Stimulated activated CD4-positive, alpha-beta T cell treated with anti-CD3 and anti-CD28 coated beads, Interleukin-1b, Interleukin-23, amount 100 ng/mL, for 24 hours (primary cell): ENCODE measurements around the gene CDCA3.

Experiments used
- DNase-seq, 4 experiments: peaks; one replicate each; pipeline ENCODE4 v3.0.0-alpha.2; 2020; ENCODE audit warnings: low read depth in 4 of 4, low spot score in 1 of 4

CDCA3 gene

DNA sequence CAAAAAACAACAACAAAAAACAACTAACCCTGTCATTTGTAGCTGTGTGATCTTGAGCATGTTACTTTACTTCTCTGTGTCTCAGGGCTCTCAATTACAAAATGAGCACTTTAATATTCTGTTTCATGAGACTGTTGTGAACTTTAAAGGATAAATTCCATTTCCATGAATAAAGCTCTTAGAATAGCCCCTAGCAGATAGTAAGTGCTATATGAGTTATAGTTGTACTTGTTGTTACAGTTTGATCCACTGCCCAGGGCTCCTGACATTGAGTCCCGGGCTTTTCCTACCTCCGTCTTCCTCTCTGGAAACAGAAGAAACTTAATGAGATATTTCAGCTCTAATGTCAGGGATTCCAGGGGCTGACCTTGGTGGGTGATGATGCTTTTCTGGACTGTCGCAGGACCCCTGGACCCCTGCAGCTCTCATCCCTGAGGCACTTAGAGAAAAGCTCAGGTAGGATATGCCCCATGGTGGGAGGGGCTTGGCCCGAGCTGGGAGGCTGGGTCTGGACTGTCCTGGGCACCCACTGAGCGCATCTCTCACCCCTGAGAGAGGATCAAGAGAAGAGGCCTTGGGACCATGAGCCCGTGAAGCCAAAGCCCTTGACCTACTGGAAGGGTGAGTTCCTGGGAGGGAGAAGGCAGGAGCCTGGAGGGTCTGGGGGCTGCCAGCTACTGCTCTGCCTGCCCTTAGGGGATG lies 17.7 kb downstream of the CDCA3 start:
- no peak for DNase-seq

GRCh38 chr12:6832125-6832524 lies 19.0 kb downstream of the CDCA3 start:
- no peak for DNase-seq

DNA sequence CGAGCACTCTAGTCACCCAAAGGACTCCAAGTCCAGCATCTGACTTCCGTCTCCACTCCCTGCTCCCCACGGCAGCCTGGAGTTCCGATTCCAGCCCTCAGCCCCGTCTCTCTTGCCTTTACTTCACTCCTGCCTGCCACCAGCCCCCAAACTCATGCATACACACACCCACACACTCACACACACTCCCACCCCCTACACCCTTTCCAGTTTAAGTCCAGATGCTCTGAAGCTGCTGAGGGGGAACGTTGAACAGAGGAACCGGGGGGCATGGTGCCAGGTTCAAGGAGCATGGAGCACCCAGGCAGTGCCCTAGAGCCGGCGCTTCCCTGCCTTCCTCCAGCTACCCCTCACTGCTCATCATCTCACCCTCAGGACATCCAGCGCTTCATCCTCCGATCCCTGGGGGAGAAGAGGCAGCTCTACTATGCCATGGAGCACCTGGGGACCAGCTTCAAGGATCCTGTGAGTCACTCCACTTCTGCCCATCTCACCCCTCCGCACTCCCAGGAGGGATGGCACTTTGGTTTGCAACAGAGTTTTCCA lies 19.6 kb downstream of the CDCA3 start:
- no peak for DNase-seq

DNA sequence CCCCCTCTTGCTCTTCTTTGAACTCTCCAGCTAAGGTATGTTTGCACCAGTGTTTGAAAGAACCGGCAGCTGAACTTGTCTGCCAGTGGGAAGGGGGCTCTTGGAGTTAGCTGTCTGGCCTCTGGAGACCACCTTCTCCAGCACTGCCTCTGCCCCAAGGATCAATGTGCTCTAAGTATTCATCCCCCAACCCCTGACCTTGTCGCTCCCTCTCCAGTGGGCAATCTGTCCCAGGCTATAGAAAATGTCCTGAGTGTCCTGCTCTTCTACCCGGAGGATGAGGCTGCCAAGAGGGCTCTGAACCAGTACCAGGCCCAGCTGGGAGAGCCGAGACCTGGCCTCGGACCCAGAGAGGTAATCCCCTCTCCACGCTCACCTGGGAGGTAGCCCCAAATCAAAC lies 20.1 kb downstream of the CDCA3 start:
- DNase-seq: no peak

DNA sequence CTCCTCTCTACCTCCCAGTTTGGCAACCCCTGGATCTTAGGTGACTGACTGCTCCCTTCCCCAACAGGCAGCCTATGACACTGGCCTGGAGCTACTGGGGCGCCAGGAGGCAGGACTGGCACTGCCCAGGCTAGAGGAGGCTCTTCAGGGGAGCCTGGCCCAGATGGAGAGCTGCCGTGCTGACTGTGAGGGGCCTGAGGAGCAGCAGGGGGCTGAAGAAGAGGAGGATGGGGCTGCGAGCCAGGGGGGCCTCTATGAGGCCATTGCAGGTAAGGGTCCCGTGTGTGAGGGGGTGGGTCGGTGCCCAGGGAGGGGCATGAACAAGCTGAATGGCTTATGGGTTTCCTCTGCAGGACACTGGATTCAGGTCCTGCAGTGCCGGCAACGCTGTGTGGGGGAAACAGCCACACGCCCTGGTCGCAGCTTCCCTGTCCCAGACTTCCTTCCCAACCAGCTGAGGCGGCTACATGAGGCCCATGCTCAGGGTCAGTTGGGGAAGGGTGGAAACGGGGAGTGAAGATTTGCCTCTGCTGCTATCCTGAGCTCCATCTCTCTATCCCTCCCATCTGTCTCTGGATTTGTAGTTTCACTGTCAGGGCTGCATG lies 20.7 kb downstream of the CDCA3 start:
- DNase-seq: no peak

DNA sequence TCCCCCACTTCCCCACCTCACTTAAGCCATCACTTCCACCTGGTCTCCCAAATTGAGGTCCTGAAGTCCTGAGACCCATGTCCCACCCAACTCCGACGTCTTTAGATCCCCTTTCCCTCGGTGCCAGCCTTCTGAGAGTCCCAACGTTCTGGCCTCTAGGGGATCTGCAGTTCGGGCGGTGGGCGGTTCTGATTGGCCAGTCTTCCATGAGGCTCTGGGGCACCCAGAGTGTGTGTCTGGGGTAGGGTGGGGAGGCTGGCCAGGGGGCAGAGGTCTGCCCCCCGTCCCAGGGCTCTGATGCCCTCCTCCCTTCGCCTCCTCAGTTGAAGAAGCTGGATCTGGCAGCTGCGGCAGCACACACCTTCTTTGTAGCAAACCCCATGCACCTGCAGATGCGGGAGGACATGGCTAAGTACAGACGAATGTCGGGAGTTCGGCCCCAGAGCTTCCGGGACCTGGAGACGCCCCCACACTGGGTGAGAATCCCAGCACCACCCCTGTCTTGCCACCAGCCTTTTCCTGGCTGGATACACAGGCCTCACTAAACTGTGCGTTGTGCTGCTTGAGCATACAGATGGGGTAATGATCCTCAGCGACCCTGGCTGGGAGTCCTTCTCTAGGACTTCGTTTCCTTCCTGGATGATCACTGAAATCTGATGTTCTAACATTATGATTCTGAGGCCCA lies 21.4 kb downstream of the CDCA3 start:
- DNase-seq: no peak

GRCh38 chr12:6828781-6829535 lies 22.1 kb downstream of the CDCA3 start:
- DNase-seq: peak in 2 of 4 experiments; percentile 14 to 30

GRCh38 chr12:6827982-6828780 lies 22.9 kb downstream of the CDCA3 start, which contains the start of gene P3H3:
TSS of gene P3H3 (plus strand) at chr12:6828407. CDS start at chr12:6828441, 34 bp downstream.
- DNase-seq: no peak

- peak in 3 of 4 experiments; percentile 38 to 54 (median 46) for DNase-seq
Observed at GRCh38 chr12:6827437-6827911, 23.6 kb downstream of the CDCA3 start.

DNA sequence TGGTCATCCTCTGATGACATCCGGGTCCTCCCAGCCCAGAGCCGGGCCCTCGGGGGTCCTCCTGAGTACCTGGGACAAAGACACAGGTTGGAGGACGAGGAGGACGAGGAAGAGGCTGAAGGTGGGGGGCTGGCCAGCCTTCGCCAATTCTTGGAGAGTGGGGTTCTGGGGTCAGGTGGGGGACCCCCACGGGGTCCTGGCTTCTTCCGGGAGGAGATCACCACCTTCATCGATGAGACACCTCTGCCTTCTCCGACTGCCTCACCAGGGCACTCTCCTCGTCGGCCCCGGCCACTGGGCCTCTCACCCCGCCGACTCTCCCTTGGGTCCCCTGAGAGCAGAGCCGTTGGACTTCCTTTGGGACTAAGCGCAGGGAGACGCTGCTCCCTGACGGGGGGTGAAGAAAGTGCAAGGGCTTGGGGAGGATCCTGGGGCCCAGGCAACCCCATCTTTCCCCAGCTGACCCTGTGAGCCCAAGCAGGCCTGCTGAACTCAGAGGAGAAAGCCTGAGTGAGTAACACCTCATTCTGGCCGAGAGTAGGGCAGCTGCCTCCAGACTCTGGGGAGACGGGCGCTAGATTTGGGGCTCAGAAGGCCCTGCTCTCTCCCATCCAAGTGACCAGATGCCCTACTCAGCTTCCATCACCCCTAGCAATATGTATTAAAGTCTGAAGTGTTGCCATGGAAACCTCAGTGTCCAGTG lies 24.2 kb downstream of the CDCA3 start:
- no peak for DNase-seq

- no peak for DNase-seq
Observed at GRCh38 chr12:6826125-6826733, 24.9 kb downstream of the CDCA3 start.

DNA sequence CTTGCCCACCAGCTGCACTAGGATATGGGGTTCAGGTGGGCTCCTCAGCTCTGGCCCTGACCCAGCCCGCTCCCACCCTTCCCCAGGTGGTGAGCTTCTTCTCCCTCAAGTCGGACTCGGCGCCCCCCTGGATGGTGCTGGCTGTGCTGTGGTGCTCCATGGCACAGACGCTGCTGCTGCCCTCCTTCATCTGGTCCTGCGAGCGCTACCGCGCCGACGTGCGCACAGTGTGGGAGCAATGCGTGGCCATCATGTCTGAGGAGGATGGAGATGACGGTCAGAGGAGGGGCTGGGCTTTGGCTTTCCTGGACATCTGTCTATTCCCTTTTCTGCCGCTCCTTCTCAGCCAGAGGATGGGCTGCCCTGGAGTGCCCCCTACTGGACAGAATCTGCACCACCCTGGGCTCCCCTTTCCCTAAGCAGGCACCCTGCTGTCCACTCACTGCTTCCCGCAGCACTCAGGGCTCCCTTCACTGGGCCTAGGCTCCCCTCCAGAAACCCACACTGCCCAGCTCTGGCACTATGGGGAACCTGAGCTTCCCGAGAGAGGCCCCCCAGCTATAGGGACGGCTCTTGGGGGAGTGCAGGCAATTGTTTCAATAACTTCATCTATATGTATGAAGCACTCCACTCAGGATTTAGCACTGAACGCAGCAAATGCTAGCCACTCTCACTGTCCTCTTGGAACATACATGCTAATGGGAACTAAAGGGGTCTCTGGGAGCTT lies 25.5 kb downstream of the CDCA3 start:
- DNase-seq: peak; percentile 74 to 86 (median 77)

- no peak for DNase-seq
Observed at GRCh38 chr12:6824901-6825381, 26.1 kb downstream of the CDCA3 start.

GRCh38 chr12:6824085-6824775 lies 26.9 kb downstream of the CDCA3 start:
- no peak for DNase-seq

GRCh38 chr12:6823182-6824084 lies 27.7 kb downstream of the CDCA3 start:
- DNase-seq: no peak

- DNase-seq: no peak
Observed at GRCh38 chr12:6822426-6823135, 28.5 kb downstream of the CDCA3 start.
